Adrenal gland (tissue), 12 donors: ENCODE data around the gene IFI30. TPM values are rescaled to one million over a fixed set of nuclear protein-coding genes. Genes with fewer than 3 reads are reported as not detected.

ENCODE experiments used
- DNase-seq, 7 donors: peaks; one replicate each; pipeline ENCODE4 v3.0.0-alpha.2; 2019 to 2020
- H3K27ac ChIP-seq, 5 donors: fragments of 200-600 bp; sonication (generic) in 4 of 5; 1 replicate in 3 of 5; 2 replicates in 2 of 5; pipeline versions ENCODE4 v1.5.1 to v1.8.0; 2016 to 2020; ENCODE audit warnings: mild to moderate bottlenecking in 1 of 5
- H3K27me3 ChIP-seq: fragments of 200-600 bp; 2 replicates; pipeline ENCODE4 v1.8.0; 2021
- H3K36me3 ChIP-seq, 2 donors: fragments of 200-600 bp; replicated peaks in 1 of 2; 1 replicate in 1 of 2; 2 replicates in 1 of 2; pipeline versions ENCODE4 v1.5.1 to v1.8.0; 2018 to 2022
- H3K4me1 ChIP-seq, 2 donors: fragments of 200-600 bp; replicated peaks in 1 of 2; 1 replicate in 1 of 2; 2 replicates in 1 of 2; pipeline versions ENCODE4 v1.5.1 to v1.8.0; 2018 to 2021
- H3K4me3 ChIP-seq, 4 donors: fragments of 200-600 bp; sonication (generic) in 3 of 4; one replicate each; pipeline ENCODE4 v1.5.1; 2016 to 2018
- H3K9me3 ChIP-seq, 3 donors: fragments of 200-600 bp; sonication (generic) in 1 of 3; replicated peaks in 1 of 3; 1 replicate in 2 of 3; 2 replicates in 1 of 3; pipeline versions ENCODE4 v1.5.1 to v1.8.0; 2016 to 2021
- CTCF ChIP-seq, 6 experiments: fragments of 450-650 bp in 4 of 6; fragments of 200-600 bp in 2 of 6; sonication (generic) in 1 of 6; IDR thresholded peaks; 1 replicate in 5 of 6; 2 replicates in 1 of 6; pipeline versions ENCODE4 v1.5.1 to v1.8.0; 2016 to 2021; ENCODE audit warnings: antibody characterized with exemption in 6 of 6, mild to moderate bottlenecking in 2 of 6, moderate library complexity in 1 of 6
- POLR2A ChIP-seq, 2 donors: fragments of 450-650 bp; IDR thresholded peaks; one replicate each; pipeline ENCODE4 v1.6.1; 2017; ENCODE audit warnings: antibody characterized with exemption in 2 of 2, mild to moderate bottlenecking in 2 of 2, moderate library complexity in 1 of 2
- WGBS, 4 donors: extraction: QIAGEN DNeasy Blood & Tissue Kit in 2 of 4; methylation state at CpG; one replicate each; pipeline versions ENCODE4 v1.1.5 to v1.1.7; 2013 to 2017; 5-methylcytosine and 5-hydroxymethylcytosine counted together
- intact Hi-C, 2 donors: fragments of 100-400 bp; cut with DNase I; formaldehyde crosslinking; loops; one replicate each; pipeline versions ENCODE4 v1.14.1 to v1.15.0; 2022 to 2023
- polyA plus RNA-seq, 3 donors: library from polyadenylated mRNA; stranded (reverse); fragments of 200-250 nt in 2 of 3; fragments of 350-450 nt in 1 of 3; fragmentation: Illumina TruSeq in 1 of 3; extraction: RNeasy Lipid Tissue Mini Kit (QIAGEN cat#74804) in 1 of 3; gene quantifications; one replicate each; pipeline ENCODE4 v1.2.3, GENCODE V29; 2013 to 2014
- total RNA-seq, 9 donors: library from RNA; depleted of rRNA in 4 of 9; stranded (reverse); fragments of >200 nt in 4 of 9; fragments of 120-200 nt in 1 of 9; fragmentation: NEBNext Ultra II Directional in 1 of 9; extraction: Animal tissue kit (Norgen Biotek cat#: 25700) in 1 of 9; gene quantifications; one replicate each; pipeline versions ENCODE4 v1.1.0 to v1.2.4, GENCODE V29; 2013 to 2023
- donor health status: healthy with polysubstance abuse.
- donor health status: Bipolar disorder and iron deficiency.
- donor health status: DM: yes; HTN: yes; CAD: no.
- donor health status: DM: no; HTN: no; CAD: no.
- donor health status: DM: no; HTN: no; CAD: no.
- donor health status: DM: yes; HTN: yes; CAD: no.

IFI30 gene
- total and polyA plus RNA-seq, 12 donors: 99.2 to 372 (median 164) TPM

GRCh38 chr19:18224525-18225354, 51.1 kb downstream of the IFI30 start:
- Histone ChIP-seq H3K9me3 (no peaks in the 10 kb centered on the region), H3K27me3 (peaks cover 24% of the 10 kb centered on the region), H3K4me3 (peak overlapping the region in 2 of 4 donors; percentile 12 to 33), H3K36me3 (no peaks in the 10 kb centered on the region), H3K4me1 (peaks cover 7 to 18% of the 10 kb centered on the region in 2 donors), H3K27ac (peak overlapping the region in 2 of 5 donors; percentile 61 to 66)
- peak; percentile 98 to 100 (median 100) for DNase-seq
- no peak for TF ChIP-seq POLR2A (IDR thresholded peaks at IDR 0.05)
- TF ChIP-seq CTCF (IDR thresholded peaks at IDR 0.05): no peak
- WGBS, 4 donors: 1 to 4% (median 2%) methylated on average over 20 to 81 of the region's 81 CpGs
- intact Hi-C loops: no loop called here

- peaks cover 24% of the 10 kb centered on the region for H3K27me3 ChIP-seq
- H3K27ac ChIP-seq: peak overlapping the region in 2 of 5 donors; percentile 10 to 66
- no peak for DNase-seq
- TF ChIP-seq CTCF (IDR thresholded peaks at IDR 0.05) (no peak), POLR2A (IDR thresholded peaks at IDR 0.05) (no peak)
- H3K4me1 ChIP-seq: peaks cover 7 to 18% of the 10 kb centered on the region in 2 donors
- H3K36me3 ChIP-seq: no peaks in the 10 kb centered on the region
- H3K4me3 ChIP-seq: no peak overlapping the region
- no peaks in the 10 kb centered on the region for H3K9me3 ChIP-seq
- WGBS, 4 donors: 13 to 21% (median 18%) methylated on average over 8 to 16 of the region's 16 CpGs
- intact Hi-C loops: no loop called here
Observed at GRCh38 chr19:18225355-18225701, 51.7 kb downstream of the IFI30 start.

GRCh38 chr19:18225702-18226468, 52.3 kb downstream of the IFI30 start, which contains the start of gene PDE4C:
TSS of gene PDE4C (minus strand) at chr19:18226438. CDS start at chr19:18226415, 23 bp downstream.
- TF ChIP-seq CTCF (IDR thresholded peaks at IDR 0.05) (no peak), POLR2A (IDR thresholded peaks at IDR 0.05) (no peak)
- H3K27ac ChIP-seq: peak within 1 kb of the TSS in 2 of 5 donors; percentile 10 to 66
- 6 to 14% (median 7%) methylated on average over 16 to 51 of the region's 51 CpGs for WGBS, 4 donors
- H3K27me3 ChIP-seq: peaks cover 24% of the 10 kb centered on the region
- no peaks in the 10 kb centered on the region for H3K9me3 ChIP-seq
- intact Hi-C loops: no loop called here
- peaks cover 7 to 18% of the 10 kb centered on the region in 2 donors for H3K4me1 ChIP-seq
- no peaks in the 10 kb centered on the region for H3K36me3 ChIP-seq
- H3K4me3 ChIP-seq: no peak within 1 kb of the TSS
- DNase-seq: peak in 3 of 7 donors; percentile 25 to 36 (median 33)
